ENCODE measurements around the gene DGAT2.

- TF ChIP-seq POLR2AphosphoS5 (IDR thresholded peaks at IDR 0.05; ENCODE audit: low read depth) = no peak
- no peak for TF ChIP-seq CTCF (IDR thresholded peaks at IDR 0.05; ENCODE audit: insufficient read depth, low read length)
- TF ChIP-seq REST (IDR thresholded peaks at IDR 0.05; ENCODE audit: insufficient replicate concordance, low read depth) = no peak
- TF ChIP-seq SPI1 (IDR thresholded peaks at IDR 0.05; ENCODE audit: borderline replicate concordance, low read depth) = no peak
- TF ChIP-seq GABPA (IDR thresholded peaks at IDR 0.05; ENCODE audit: low read depth) = no peak
These were observed 25.4 kb downstream of the DGAT2 start for GRCh38 chr11:75793966-75794365.

All from HL-60 (cell line).